ENCODE measurements around the gene CD8A.
"Not testable (repeated sequence)": the region's sequence is repeated elsewhere in the genome, so short reads cannot be mapped to it uniquely, and the experiment has no call there.

CD8A gene

GRCh38 chr2:86776532-86776931 lies 14.2 kb downstream of the CD8A start:
- no peak for DNase-seq (ENCODE audit: low spot score)

GRCh38 chr2:86775338-86775737 lies 15.4 kb downstream of the CD8A start:
- DNase-seq (ENCODE audit: low spot score): no peak

GRCh38 chr2:86774862-86775261 lies 15.9 kb downstream of the CD8A start:
- peak; percentile 54 for DNase-seq (ENCODE audit: low spot score)

GRCh38 chr2:86772611-86773010 lies 18.1 kb downstream of the CD8A start:
- no peak for DNase-seq (ENCODE audit: low spot score)

GRCh38 chr2:86770816-86771301 lies 19.9 kb downstream of the CD8A start:
- DNase-seq (ENCODE audit: low spot score): no peak

DNA sequence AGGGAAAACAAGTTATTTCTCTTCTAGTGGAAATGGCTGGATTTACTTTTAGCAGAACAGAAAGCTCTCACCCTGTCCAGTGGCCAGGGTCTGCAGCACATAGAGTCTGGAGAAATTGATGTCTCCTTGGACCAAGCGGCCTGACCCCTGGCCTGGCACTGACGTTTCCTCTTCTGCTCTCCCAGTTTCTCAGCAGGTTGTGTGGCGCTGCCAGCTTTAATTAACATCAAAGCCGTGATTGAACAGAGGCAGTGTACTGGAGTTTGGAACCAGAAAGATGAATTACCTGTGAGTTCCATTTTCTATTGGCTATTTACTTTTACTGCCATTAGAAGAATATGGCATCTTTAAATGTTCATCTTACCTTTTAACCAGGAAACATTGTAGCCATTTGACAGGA lies 20.9 kb downstream of the CD8A start:
- no peak for DNase-seq (ENCODE audit: low spot score)

DNA sequence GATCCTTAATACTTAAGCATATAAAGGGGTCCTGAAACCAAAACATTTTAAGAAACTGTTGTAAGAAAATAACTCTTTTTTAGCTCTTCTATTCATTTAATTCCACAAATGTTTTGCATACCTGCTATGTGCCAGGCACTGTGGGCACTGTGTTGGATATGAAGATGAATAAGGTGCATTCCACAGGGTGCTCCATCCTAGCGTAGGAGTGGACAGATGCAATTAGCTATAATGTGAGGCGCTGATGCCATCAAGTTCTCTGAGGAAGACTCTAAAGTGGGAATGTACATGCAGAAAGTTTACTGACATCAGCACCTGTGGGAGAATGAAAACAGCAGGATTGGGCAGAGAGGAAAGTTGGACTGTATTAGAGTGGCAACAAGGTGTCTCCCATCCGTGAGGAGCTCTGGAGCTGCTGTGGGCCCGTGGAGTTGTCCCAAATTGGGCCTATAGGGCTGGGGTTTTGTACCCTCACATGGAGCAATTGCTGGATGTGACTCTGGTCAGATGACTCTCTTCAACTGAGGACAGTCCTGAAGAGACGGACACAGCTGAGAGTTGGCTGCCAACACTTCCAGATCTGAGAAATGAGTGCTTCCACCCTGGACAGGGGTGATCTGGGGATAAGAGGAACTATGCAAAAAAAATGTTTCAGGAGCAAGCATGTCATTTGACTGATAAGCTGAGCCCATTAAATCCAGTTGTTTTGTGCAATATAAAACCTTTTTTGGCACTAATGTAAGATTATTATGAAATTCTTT lies 22.3 kb downstream of the CD8A start:
- DNase-seq (ENCODE audit: low spot score): no peak

- no peak for DNase-seq (ENCODE audit: low spot score)
Measured at GRCh38 chr2:86765310-86765695, 25.4 kb downstream of the CD8A start.

- DNase-seq (ENCODE audit: low spot score): no peak
Measured at GRCh38 chr2:86764661-86765309, 25.9 kb downstream of the CD8A start.

DNA sequence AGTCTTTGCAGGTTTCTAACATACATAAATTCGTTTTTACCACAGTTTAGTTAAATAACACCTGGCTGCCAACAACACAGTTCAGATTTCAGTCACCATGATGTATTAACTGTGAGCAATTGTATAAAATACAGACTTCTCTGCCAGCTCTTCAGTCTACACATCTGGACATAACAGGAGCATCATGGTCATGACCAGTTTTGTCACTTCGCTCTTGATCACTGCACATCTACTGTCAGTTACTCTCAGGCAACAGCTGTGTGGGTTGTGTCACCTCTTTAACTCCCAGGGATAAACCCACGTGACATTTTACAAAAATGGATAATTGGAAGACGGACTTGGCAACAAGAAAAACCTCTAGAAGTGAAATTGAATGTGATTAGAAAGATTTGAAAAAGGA lies 30.3 kb downstream of the CD8A start:
- DNase-seq (ENCODE audit: low spot score): no peak

DNA sequence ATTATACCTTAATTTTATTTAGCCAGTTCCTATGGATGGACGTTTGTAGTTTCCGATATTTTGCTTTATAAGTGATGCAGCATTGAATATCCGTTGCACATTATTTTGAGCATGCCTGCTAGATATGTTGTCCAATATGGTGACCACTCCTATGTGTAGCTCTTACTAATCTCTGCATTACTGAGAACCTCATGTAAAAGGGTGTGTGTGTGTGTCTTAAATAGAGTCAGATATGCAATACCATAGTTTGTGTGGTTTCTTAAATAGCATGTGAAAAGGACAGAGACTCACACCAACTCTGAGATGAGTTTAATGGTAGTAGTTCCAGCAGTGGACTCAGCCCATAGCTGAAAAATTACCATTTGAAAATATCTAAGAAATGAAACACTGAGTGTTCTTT lies 32.3 kb downstream of the CD8A start:
- DNase-seq (ENCODE audit: low spot score): no peak

DNA sequence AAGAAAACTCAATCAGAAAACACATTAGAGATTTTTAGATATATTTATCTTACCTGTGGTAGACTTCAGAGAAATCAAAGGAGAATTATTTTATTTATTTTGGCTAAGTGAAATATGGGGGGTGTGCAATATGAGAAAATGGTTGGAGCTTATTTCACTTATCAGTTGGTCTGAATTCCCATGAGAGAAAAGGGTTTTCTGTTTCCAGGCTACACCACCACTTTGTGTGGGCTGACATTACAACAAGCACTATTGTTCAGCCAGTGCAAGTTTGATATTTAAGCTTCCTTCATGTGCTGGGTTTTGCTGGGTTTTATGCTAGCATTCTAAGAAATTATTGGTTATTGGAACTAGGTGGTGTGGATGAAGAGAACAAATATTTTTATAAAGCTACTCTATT lies 37.1 kb downstream of the CD8A start:
- DNase-seq (ENCODE audit: low spot score): no peak

DNA sequence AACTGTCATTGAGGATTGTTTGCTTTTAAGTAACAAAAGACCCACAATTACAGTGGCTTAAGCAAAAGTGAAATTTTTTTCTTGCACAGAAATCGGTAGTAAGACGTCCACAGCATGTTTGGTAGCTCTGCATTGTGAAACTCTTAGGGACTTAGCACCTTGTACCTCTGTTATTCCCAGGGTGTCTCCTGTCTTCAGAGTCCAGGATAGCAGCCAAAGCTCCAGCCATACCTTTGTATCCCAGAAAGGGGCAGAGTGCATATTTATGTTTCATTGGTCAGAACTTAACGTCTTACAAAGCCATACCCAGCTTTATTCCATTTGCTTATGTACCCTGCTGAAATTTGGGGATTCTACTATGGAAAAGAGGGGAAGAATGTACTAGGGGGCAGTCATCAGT lies 37.8 kb downstream of the CD8A start:
- no peak for DNase-seq (ENCODE audit: low spot score)

- DNase-seq (ENCODE audit: low spot score): no peak
Measured at GRCh38 chr2:86751778-86752177, 38.9 kb downstream of the CD8A start.

GRCh38 chr2:86750240-86750839 lies 40.4 kb downstream of the CD8A start:
- no peak for DNase-seq (ENCODE audit: low spot score)

DNA sequence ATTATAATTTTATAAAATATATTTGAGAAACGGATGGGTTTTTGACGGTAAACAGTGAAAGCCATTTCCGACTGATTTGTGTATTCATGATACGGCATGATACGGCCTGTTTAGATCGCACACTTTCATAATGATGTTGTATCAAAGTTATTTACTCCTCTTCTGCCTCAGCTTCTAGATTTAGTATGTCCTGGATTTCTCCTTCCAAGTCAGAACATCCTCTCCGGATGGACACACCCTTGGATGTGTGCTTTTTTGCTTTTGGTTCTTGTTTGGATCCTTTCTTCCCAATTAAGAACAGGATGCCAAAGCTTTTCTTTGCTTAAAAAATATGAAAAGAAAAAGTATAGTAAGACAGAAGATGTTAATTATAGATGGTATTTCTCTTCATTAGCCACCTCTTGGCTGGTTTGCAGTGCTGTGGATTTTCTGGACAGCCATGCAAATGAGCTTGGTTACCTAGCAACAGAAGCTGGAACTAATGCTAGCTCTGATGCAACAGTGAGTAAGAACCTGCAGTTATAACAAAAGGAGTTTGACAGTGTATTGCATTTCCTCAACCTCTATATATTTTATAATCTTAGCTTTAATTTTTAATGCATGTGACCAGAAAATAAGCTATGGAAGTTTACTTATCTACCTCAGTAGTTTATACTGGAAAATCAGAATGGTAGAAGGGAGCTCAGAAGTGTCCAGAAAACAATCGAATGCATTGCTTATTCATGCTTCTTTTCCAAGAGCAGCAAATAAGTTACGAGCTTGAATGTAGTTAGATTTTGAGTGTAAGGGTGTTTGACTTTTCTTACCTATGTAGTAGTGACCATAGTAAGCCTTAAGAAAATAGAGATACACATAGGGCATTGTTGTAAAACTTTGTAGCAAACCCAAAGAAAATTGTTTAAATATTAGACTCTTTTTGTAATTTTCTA lies 42.7 kb downstream of the CD8A start:
- no peak for DNase-seq (ENCODE audit: low spot score)

DNA sequence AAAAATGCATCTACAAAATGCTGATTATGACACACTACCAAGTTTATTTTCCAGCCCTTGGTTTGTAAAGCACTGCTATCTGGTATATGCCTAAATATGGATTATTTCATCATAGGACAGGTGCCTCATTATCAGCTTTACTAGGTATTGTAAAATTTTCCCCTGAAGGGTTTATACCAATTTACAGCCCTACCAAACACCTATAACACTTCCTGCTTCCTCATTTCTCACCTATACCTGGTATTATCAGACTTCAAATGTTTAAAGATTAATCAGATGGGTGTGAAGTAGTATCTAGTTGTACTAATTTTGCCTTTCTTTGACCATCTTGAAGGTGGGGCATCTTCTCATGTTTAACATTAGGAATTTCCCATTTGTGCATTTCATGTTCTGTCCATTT lies 43.8 kb downstream of the CD8A start:
- no peak for DNase-seq (ENCODE audit: low spot score)

DNA sequence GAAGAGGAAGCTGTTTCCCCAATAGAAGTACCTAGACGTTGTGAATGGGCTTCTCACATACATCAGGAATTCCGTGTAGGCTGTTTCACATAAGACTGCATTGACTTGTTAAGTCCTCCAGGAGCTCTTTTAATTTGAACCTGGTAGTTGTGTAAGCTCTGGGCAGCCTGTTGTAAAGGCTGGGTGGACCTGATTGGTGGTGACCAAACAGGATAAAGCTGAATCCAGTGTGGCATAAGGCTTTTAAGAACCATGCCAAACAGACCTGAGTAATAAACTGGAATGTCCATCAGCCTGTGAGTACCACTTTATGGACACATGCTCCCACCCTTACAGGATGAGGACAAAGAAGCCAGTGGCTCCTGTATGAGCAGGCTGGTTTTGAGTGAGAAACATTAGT lies 46.6 kb downstream of the CD8A start:
- no peak for DNase-seq (ENCODE audit: low spot score)

- DNase-seq (ENCODE audit: low spot score): not testable (repeated sequence)
Measured at GRCh38 chr2:86741889-86742498, 48.7 kb downstream of the CD8A start.

DNA sequence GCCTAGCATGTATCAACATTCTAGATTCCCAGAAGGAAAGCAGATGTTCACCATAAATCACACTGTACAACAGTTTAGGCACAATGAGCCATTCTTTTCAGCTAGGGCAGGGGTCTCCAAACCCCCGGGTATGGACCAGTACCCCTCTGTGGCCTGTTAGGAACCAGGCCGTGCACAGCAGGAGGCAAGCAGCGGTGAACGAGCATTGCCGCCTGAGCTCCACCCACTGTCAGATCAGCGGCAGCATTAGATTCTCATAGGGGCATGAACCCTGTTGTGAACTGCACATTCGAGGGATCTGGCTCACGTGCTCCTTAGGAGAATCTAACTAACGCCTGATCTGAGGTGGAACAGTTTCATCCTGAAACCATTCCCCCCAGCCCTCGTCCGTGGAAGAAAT lies 50.8 kb downstream of the CD8A start:
- not testable (repeated sequence) for DNase-seq (ENCODE audit: low spot score)

DNA sequence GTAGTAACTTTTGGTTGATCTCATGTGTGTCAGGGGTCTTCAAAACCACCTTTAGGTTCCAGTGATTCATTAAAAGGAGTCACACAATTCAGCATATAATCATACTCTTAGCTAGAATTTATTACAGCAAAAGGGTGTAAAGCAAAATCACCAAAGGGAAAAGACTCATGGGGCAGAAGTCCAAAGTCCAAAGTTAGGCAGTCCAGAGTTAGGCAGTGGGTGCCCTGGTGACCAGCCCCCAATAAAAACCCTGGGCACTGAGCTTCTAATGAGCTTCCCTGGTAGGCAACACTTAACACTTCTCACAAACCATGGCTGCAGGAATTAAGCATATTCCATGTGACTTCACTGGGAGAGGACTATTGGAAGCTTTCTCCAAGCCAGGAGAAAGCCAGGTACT lies 51.2 kb downstream of the CD8A start:
- not testable (repeated sequence) for DNase-seq (ENCODE audit: low spot score)

GRCh38 chr2:86734896-86735295 lies 55.8 kb downstream of the CD8A start:
- not testable (repeated sequence) for DNase-seq (ENCODE audit: low spot score)

Measured in ecto neural progenitor cell (in vitro differentiated cells).